NB4 (cell line): ENCODE data around the gene EXOC6B.

ENCODE experiments used
- DNase-seq: peaks from one replicate; pipeline ENCODE4 v3.0.0; 2010; ENCODE audit warnings: low read depth
- H3K4me3 ChIP-seq: one replicate; pipeline ENCODE4 v1.5.1; 2011; ENCODE audit warnings: mild to moderate bottlenecking, low read depth, low read length, moderate library complexity
- MYC ChIP-seq: IDR thresholded peaks from 2 replicates; pipeline ENCODE4 v1.6.1; 2011; ENCODE audit warnings: low read depth, low read length
- POLR2A ChIP-seq: IDR thresholded peaks from 2 replicates; pipeline ENCODE4 v1.6.1; 2011; ENCODE audit warnings: mild to moderate bottlenecking; ENCODE audit not compliant: insufficient read length; ENCODE audit errors: extremely low read depth
- TF ChIP-seq, protein P1 (sequence below): IDR thresholded peaks from 2 replicates; pipeline ENCODE4 v1.6.1; 2011; ENCODE audit warnings: low read depth, low read length
- TF ChIP-seq, protein P2 (sequence below): IDR thresholded peaks from one replicate; pipeline ENCODE4 v1.5.1; 2012; ENCODE audit warnings: low read depth, low read length

The EXOC6B gene

GRCh38 chr2:72214429-72215143, 611.2 kb downstream of the EXOC6B start:
- DNase-seq, result no peak
- no peak overlapping the region for H3K4me3 ChIP-seq
- no peak for TF ChIP-seq POLR2A
- TF ChIP-seq, protein P1, sequence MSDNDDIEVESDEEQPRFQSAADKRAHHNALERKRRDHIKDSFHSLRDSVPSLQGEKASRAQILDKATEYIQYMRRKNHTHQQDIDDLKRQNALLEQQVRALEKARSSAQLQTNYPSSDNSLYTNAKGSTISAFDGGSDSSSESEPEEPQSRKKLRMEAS, result no peak
- TF ChIP-seq MYC, result no peak
- TF ChIP-seq, protein P2, sequence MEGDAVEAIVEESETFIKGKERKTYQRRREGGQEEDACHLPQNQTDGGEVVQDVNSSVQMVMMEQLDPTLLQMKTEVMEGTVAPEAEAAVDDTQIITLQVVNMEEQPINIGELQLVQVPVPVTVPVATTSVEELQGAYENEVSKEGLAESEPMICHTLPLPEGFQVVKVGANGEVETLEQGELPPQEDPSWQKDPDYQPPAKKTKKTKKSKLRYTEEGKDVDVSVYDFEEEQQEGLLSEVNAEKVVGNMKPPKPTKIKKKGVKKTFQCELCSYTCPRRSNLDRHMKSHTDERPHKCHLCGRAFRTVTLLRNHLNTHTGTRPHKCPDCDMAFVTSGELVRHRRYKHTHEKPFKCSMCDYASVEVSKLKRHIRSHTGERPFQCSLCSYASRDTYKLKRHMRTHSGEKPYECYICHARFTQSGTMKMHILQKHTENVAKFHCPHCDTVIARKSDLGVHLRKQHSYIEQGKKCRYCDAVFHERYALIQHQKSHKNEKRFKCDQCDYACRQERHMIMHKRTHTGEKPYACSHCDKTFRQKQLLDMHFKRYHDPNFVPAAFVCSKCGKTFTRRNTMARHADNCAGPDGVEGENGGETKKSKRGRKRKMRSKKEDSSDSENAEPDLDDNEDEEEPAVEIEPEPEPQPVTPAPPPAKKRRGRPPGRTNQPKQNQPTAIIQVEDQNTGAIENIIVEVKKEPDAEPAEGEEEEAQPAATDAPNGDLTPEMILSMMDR, result no peak

- no peak for DNase-seq
- TF ChIP-seq, protein P2, result no peak
- TF ChIP-seq POLR2A (no peak), MYC (no peak)
- TF ChIP-seq, protein P1, result no peak
- no peak overlapping the region for H3K4me3 ChIP-seq
Observed at GRCh38 chr2:72212486-72212855, 613.4 kb downstream of the EXOC6B start.

DNA sequence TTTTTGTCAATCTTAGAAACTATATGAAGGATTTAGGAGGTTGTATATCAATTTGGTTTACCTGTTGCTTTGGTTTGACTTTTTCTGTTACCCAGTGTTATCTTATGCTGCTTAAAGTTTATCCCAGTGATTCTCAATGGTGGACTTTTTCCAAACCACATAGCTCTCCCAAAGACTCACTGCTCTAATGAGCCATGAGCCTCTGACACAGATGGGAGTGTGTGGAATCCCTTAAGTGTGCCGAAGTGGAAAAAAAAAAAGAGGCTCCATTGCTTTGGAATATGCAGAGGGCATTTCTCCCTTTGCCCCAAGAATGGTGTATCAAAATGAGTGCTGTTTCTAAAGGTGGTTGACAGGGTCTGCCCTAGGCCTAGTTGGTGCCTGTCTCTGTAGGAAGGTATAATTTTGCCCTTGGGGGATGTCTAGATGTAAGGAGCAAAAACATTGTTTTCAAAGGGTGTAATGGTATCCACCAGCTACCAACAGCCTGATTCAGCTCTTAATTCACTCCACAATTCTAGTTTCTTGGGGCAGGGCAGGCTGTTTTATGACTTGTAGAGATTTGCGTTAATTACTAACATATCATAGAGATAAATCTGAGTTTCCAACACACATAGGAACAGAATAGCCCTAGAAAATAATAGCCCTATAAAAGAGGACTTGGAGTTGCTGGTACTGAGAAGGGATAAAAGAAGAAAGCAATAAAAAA, 613.9 kb downstream of the EXOC6B start:
- TF ChIP-seq POLR2A (no peak), MYC (no peak)
- TF ChIP-seq, protein P1, result no peak
- TF ChIP-seq, protein P2, result no peak
- DNase-seq, result no peak
- H3K4me3 ChIP-seq, result no peak overlapping the region

DNA sequence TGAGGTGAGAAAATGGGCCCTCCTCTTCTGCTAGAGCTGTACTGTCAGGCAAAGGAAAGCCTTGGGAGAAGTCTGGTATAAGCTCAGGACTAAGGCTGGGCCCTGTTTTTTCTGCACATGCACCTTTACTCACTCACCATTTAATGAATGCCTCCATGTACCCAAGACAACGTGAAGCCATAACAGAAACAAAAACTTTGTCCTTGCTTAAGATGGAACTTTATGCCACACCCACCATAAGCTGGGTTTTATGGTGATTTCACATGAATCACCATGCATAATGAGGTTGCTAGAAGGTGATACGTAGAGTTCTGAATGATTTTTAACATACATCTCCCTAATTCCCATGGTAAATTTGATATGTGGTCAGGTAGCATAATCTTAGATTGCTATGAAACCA, 614.5 kb downstream of the EXOC6B start:
- no peak overlapping the region for H3K4me3 ChIP-seq
- TF ChIP-seq, protein P2, result no peak
- TF ChIP-seq POLR2A (no peak), MYC (no peak)
- TF ChIP-seq, protein P1, result no peak
- DNase-seq, result no peak

DNA sequence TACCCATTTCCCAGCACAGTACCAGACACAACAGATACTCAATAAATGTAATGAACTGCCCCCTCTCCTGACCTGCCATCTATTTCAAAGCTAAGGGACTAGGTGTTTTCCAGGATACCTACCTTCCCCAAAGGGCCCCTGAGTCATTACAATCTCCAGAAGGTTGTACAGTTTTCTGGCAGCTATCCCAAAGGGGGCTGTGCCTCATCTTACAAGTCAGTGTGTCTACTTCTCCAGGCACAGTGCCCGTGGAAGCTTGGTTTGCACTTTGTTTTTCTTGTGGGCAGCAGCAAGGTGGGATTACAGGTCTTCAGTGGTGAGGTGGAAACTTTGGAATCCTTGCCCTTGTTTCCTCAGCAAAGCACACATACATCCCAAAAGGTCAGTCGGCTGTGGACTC, 615.4 kb downstream of the EXOC6B start:
- no peak overlapping the region for H3K4me3 ChIP-seq
- TF ChIP-seq, protein P1, result no peak
- TF ChIP-seq POLR2A, result no peak
- TF ChIP-seq MYC, result no peak
- TF ChIP-seq, protein P2, result no peak
- no peak for DNase-seq
